Endothelial cell of umbilical vein (primary cell): ENCODE data around the gene EXD3. TPM values are rescaled to one million over a fixed set of nuclear protein-coding genes. Genes with fewer than 3 reads are reported as not detected.

Source experiments
- BruUV-seq: library from RNA; stranded (reverse); fragments of 400-500 nt; replicated peaks from 2 replicates; lab custom pipeline; 2021; lab: Mats Ljungman, UMichigan
- CTCF ChIA-PET: fragments of 300-600, 350-600 bp; sonication (Branson Sonifier 250); formaldehyde crosslinking; loops from one replicate; lab custom pipeline; 2021; ENCODE audit warnings: antibody characterized with exemption, inconsistent platforms; lab: Charles Lee
- POLR2A ChIA-PET: fragments of 300-600, 350-600 bp; sonication (Branson Sonifier 250); formaldehyde crosslinking; loops from one replicate; lab custom pipeline; 2021; ENCODE audit warnings: antibody characterized with exemption, inconsistent platforms; lab: Charles Lee
- DNase-seq: peaks from one replicate; pipeline ENCODE4 v3.0.0-alpha.2; 2011; ENCODE audit warnings: low read depth, low spot score
- FAIRE-seq: peaks from 2 replicates; lab custom pipeline; 2011; peaks lifted over from hg19 to GRCh38; lab: Jason Lieb, UNC
- H2AFZ ChIP-seq: 2 replicates; pipeline ENCODE4 v1.6.0; 2012; ENCODE audit warnings: low read depth, low read length, control low read depth, inconsistent platforms
- H3K27ac ChIP-seq: 2 replicates; pipeline ENCODE4 v1.5.1; 2011; ENCODE audit warnings: low read depth, mild to moderate bottlenecking, control low read depth, low read length, moderate library complexity; ENCODE audit not compliant: insufficient read depth
- H3K27me3 ChIP-seq, 2 experiments: 2 replicates each; pipeline versions ENCODE4 v1.6.0 to v1.6.1; 2011; ENCODE audit warnings: low read length in 2 of 2, mixed read lengths in 1 of 2; ENCODE audit not compliant: control insufficient read depth in 2 of 2, insufficient read depth in 2 of 2
- H3K36me3 ChIP-seq, 2 experiments: 2 replicates in 1 of 2; 3 replicates in 1 of 2; pipeline ENCODE4 v1.5.1; 2011; ENCODE audit warnings: low read length in 2 of 2, mild to moderate bottlenecking in 1 of 2, moderate library complexity in 1 of 2; ENCODE audit not compliant: control insufficient read depth in 2 of 2, insufficient read depth in 2 of 2; ENCODE audit errors: extremely low read depth in 1 of 2
- H3K4me1 ChIP-seq: 3 replicates; pipeline ENCODE4 v1.5.1; 2011; ENCODE audit warnings: mild to moderate bottlenecking, low read length; ENCODE audit not compliant: control insufficient read depth, insufficient read depth; ENCODE audit errors: extremely low read depth
- H3K4me2 ChIP-seq: 2 replicates; pipeline ENCODE4 v1.6.1; 2011; ENCODE audit warnings: low read length, control low read depth, mixed read lengths; ENCODE audit not compliant: insufficient read depth
- H3K4me3 ChIP-seq, 3 experiments: fragments of 200-600 bp in 1 of 3; sonication (generic), shearing (Covaris generic) in 1 of 3; replicated peaks in 1 of 3; 2 replicates each; pipeline ENCODE4 v1.5.1; 2011 to 2016; ENCODE audit warnings: control low read depth in 3 of 3, low read length in 3 of 3, mild to moderate bottlenecking in 2 of 3, inconsistent platforms in 1 of 3, low read depth in 1 of 3, moderate library complexity in 1 of 3; ENCODE audit not compliant: insufficient read depth in 1 of 3
- H3K79me2 ChIP-seq: 2 replicates; pipeline ENCODE4 v1.6.0; 2012; ENCODE audit warnings: low read length, inconsistent platforms; ENCODE audit not compliant: control insufficient read depth, insufficient read depth
- H3K9ac ChIP-seq: replicated peaks from 2 replicates; pipeline ENCODE3; 2011; ENCODE audit warnings: low read length, control low read depth; ENCODE audit not compliant: insufficient read depth; ENCODE audit errors: extremely low read depth
- H3K9me1 ChIP-seq: replicated peaks from 3 replicates; pipeline ENCODE4 v1.6.0; 2011; ENCODE audit warnings: mild to moderate bottlenecking, low read length; ENCODE audit not compliant: control insufficient read depth, insufficient read depth; ENCODE audit errors: extremely low read depth
- H3K9me3 ChIP-seq: replicated peaks from 2 replicates; pipeline ENCODE4 v1.5.1; 2012; ENCODE audit warnings: low read length, inconsistent platforms; ENCODE audit not compliant: control insufficient read depth, insufficient read depth
- H4K20me1 ChIP-seq: replicated peaks from 2 replicates; pipeline ENCODE3; 2011; ENCODE audit warnings: mild to moderate bottlenecking, low read length; ENCODE audit not compliant: control insufficient read depth, insufficient read depth; ENCODE audit errors: extremely low read depth
- CTCF ChIP-seq, 2 donors: IDR thresholded peaks; 1 replicate in 1 of 2; 2 replicates in 1 of 2; pipeline ENCODE4 v1.5.1; 2011; ENCODE audit warnings: low read length in 2 of 2, mild to moderate bottlenecking in 2 of 2, moderate library complexity in 2 of 2, control low read depth in 1 of 2, inconsistent platforms in 1 of 2, low read depth in 1 of 2; ENCODE audit not compliant: insufficient read depth in 1 of 2; ENCODE audit errors: extremely low read depth in 1 of 2
- EZH2 ChIP-seq: IDR thresholded peaks from 2 replicates; pipeline ENCODE4 v1.6.1; 2012; ENCODE audit warnings: borderline replicate concordance, low read depth, mild to moderate bottlenecking, moderate library complexity, low read length, inconsistent platforms; ENCODE audit not compliant: severe bottlenecking
- FOS ChIP-seq: IDR thresholded peaks from 2 replicates; pipeline ENCODE4 v1.6.1; 2011; ENCODE audit warnings: mild to moderate bottlenecking, low read length, moderate library complexity, borderline replicate concordance; ENCODE audit not compliant: insufficient read depth
- GATA2 ChIP-seq: IDR thresholded peaks from 2 replicates; pipeline ENCODE4 v1.7.0; 2011; ENCODE audit warnings: low read depth, mild to moderate bottlenecking, moderate library complexity, mixed read lengths, low read length; ENCODE audit not compliant: insufficient read length, insufficient read depth
- JUN ChIP-seq: IDR thresholded peaks from 2 replicates; pipeline ENCODE4 v1.6.1; 2011; ENCODE audit warnings: borderline replicate concordance, low read depth; ENCODE audit not compliant: insufficient read length, insufficient read depth
- MAX ChIP-seq: IDR thresholded peaks from 2 replicates; pipeline ENCODE4 v1.6.1; 2011; ENCODE audit not compliant: insufficient read depth, insufficient read length
- MYC ChIP-seq: IDR thresholded peaks from one replicate; pipeline ENCODE4 v1.6.1; 2011; ENCODE audit warnings: mild to moderate bottlenecking, low read depth, low read length
- POLR2A ChIP-seq: IDR thresholded peaks from 2 replicates; pipeline ENCODE4 v1.6.1; 2012; ENCODE audit warnings: low read depth, mild to moderate bottlenecking, control low read depth, low read length
- POLR2AphosphoS5 ChIP-seq: IDR thresholded peaks from 2 replicates; pipeline ENCODE4 v1.6.1; 2012; ENCODE audit warnings: low read depth, mild to moderate bottlenecking, control low read depth, low read length, moderate library complexity; ENCODE audit not compliant: insufficient read depth
- dilution Hi-C: fragments of 300-500 bp; cut with MboI; formaldehyde crosslinking; loops from one replicate; pipeline ENCODE4 v1.15.0; 2019; ENCODE audit warnings: low sequenced_read_pairs; ENCODE audit not compliant: extremely low pct_ligation_motif_present
- intact Hi-C: fragments of 100-400 bp; cut with micrococcal nuclease; formaldehyde crosslinking; loops from one replicate; pipeline ENCODE4 v1.10.0; 2022
- polyA plus RNA-seq, 4 experiments: library from polyadenylated mRNA; depleted of rRNA in 3 of 4; stranded (reverse) in 3 of 4; unstranded in 1 of 4; fragments of >200 nt; gene quantifications; 2 replicates each; pipeline versions ENCODE4 v1.2.1 to v1.2.3, GENCODE V29; 2011 to 2012; ENCODE audit warnings: missing spikeins in 1 of 4
- total RNA-seq: library from RNA; stranded (reverse); gene quantifications from 2 replicates; pipeline ENCODE4 v1.2.3, GENCODE V29; 2021

EXD3 gene
- total and polyA plus RNA-seq, 2 donors (not counting 3 experiments of a cell fraction or from before 2014, with no cell fraction given): 17.7 to 30.3 TPM

DNA sequence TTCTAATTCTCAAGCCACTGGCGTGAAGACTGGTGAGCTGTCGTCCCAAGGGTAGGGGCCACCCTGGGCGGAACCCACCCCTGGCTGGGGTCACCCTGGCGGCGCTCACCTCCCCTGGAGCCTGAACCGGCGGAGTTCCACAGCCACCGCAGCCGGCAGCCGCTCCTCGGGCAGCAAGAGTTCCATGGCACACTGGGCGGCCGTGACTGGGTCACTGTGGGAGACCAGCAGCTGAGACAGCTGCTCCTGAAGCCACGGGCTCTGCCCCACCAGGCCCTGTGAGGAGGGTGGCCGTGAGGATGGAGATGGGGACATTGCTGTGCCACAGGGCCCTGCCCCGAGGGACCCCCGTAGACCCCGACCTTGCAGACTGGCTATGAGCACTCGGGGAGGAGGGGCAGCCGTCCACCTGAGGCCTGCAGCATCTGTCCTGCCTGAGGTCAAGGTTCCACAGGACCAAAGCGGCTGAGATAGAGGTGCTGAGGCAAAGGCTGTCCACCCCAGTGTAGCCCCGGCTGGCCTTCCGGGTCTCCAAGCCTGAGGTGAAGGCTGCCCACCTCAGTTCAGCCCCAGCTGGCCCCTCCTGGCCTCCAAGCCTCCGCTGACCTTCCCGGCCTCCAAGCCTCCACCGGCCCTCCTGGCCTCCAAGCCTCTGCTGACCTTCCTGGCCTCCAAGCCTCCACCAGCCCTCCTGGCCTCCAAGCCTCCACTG is 70.3 kb downstream of the EXD3 start:
- no TSS peak for BruUV-seq
- Histone ChIP-seq H3K4me1 (peaks cover 16% of the 10 kb centered on the region), H4K20me1 (no peaks in the 10 kb centered on the region), H3K4me2 (no peak overlapping the region), H3K4me3 (no peak overlapping the region), H3K27me3 (no peaks in the 10 kb centered on the region), H3K36me3 (peaks cover 0 to 2% of the 10 kb centered on the region in 2 experiments), H3K9me1 (no peaks in the 10 kb centered on the region), H3K9me3 (peaks cover 5% of the 10 kb centered on the region), H3K27ac (no peak overlapping the region), H2AFZ (no peak overlapping the region), H3K9ac (no peak overlapping the region), H3K79me2 (no peaks in the 10 kb centered on the region)
- TF ChIP-seq MAX: no peak
- TF ChIP-seq CTCF (IDR thresholded peaks at IDR 0.05; ENCODE audit: extremely low read depth in 1 of 2, insufficient read depth in 1 of 2, low read depth in 1 of 2, low read length in 2 of 2): no peak
- TF ChIP-seq MYC: no peak
- TF ChIP-seq FOS: no peak
- no peak for TF ChIP-seq EZH2
- no peak for TF ChIP-seq POLR2A
- TF ChIP-seq POLR2AphosphoS5: no peak
- no peak for TF ChIP-seq JUN
- no peak for TF ChIP-seq GATA2
- POLR2A ChIA-PET: no interaction called here
- CTCF ChIA-PET: interaction anchor here (0.8 to 1.2 kb wide), 2 partner anchors 34 to 51 kb away, joined by 3 read pairs; partner anchors contain the start of gene NRARP
- dilution Hi-C loops: no loop called here
- intact Hi-C loops: loop anchor here (1.0 to 5.0 kb wide), 2 partner anchors 32 to 35 kb away; no protein-coding TSS in a partner anchor
- FAIRE-seq (no peak), DNase-seq (no peak)
